NCI-H1694 (cell line): ENCODE results near the gene LEP.
"Not testable (repeated sequence)": the region's sequence is repeated elsewhere in the genome, so short reads cannot be mapped to it uniquely, and the experiment has no call there.

Source experiments
- DNase-seq: peaks from one replicate; lab custom pipeline; 2025; lab: John Stamatoyannopoulos, UW

Gene LEP

GRCh38 chr7:128271942-128272481 is 30.9 kb downstream of the LEP start:
- no peak for DNase-seq

GRCh38 chr7:128274246-128274883 is 33.3 kb downstream of the LEP start:
- no peak for DNase-seq

GRCh38 chr7:128274884-128275603 is 34.0 kb downstream of the LEP start:
- DNase-seq = no peak

- DNase-seq = no peak
These were observed 34.6 kb downstream of the LEP start for GRCh38 chr7:128275681-128276080.

- DNase-seq = no peak
These were observed 37.3 kb downstream of the LEP start for GRCh38 chr7:128278366-128278765.

GRCh38 chr7:128279124-128279713 is 38.1 kb downstream of the LEP start:
- no peak for DNase-seq

GRCh38 chr7:128280451-128280850 is 39.4 kb downstream of the LEP start:
- not testable (repeated sequence) for DNase-seq

- DNase-seq = no peak
These were observed 40.7 kb downstream of the LEP start for GRCh38 chr7:128281605-128282380.

GRCh38 chr7:128284102-128284501 is 43.0 kb downstream of the LEP start:
- no peak for DNase-seq

- no peak for DNase-seq
These were observed 46.5 kb downstream of the LEP start for GRCh38 chr7:128287556-128287955.

- not testable (repeated sequence) for DNase-seq
These were observed 56.9 kb downstream of the LEP start for GRCh38 chr7:128298004-128298403.

- no peak for DNase-seq
These were observed 58.1 kb downstream of the LEP start for GRCh38 chr7:128299109-128299607.

- DNase-seq = no peak
These were observed 61.1 kb downstream of the LEP start for GRCh38 chr7:128302139-128302538.

- DNase-seq = no peak
These were observed 62.1 kb downstream of the LEP start for GRCh38 chr7:128303133-128303532.

GRCh38 chr7:128303643-128304042 is 62.6 kb downstream of the LEP start:
- no peak for DNase-seq

GRCh38 chr7:128304212-128304611 is 63.1 kb downstream of the LEP start:
- peak; percentile 65 for DNase-seq

GRCh38 chr7:128307061-128307460 is 66.0 kb downstream of the LEP start:
- DNase-seq = no peak
